HPDE6-E6E7 (cell line): ENCODE results near the gene CD83.
A peak's percentile ranks its signal among the peaks of the same experiment; 100 is the strongest.
"Not testable (repeated sequence)": the region's sequence is repeated elsewhere in the genome, so short reads cannot be mapped to it uniquely, and the experiment has no call there.

Experiments used
- DNase-seq: peaks from one replicate; pipeline ENCODE4 v3.0.0; 2011; ENCODE audit warnings: missing footprints; ENCODE audit errors: extremely low spot score

Gene CD83

DNA sequence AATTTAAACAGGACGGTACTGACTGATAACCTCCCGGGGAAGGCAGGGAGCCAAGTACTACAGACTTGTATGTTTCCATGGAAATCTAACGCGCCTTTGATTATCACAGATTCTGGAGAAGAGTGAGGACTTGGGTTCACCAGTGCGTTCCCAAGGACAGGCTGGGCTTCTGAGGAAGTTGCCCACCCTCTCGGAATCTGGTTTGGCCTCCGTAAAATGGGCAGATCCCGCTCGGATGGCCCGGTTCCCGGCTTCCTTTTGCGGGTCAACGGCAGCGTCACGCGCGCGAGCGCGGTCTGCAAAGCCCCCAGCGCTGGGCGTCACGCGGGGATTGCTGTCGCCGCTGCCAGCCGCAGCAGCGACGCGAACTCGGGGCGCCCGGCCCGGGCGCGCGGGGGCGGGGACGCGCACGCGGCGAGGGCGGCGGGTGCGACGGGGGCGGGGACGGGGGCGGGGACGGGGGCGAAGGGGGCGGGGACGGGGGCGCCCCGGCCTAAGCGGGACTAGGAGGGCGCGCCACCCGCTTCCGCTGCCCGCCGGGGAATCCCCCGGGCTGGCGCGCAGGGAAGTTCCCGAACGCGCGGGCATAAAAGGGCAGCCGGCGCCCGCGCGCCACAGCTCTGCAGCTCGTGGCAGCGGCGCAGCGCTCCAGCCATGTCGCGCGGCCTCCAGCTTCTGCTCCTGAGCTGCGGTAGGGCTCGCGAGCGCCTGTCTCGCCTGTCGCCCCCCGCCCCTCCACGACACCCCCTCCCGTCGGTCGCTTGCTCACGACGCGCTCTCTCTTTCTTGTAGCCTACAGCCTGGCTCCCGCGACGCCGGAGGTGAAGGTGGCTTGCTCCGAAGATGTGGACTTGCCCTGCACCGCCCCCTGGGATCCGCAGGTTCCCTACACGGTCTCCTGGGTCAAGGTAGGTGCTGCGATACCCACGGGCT lies at the start of gene CD83:
Gene CD83 (plus strand): TSS at position 615 of the 933 bp plus-strand sequence. CDS start 40 bp downstream, at position 655.
- peak; percentile 80 for DNase-seq

- DNase-seq: no peak
Measured at GRCh38 chr6:14068133-14068532, 49.4 kb upstream of the CD83 start.

- no peak for DNase-seq
Measured at GRCh38 chr6:14068623-14069022, 48.9 kb upstream of the CD83 start.

DNA sequence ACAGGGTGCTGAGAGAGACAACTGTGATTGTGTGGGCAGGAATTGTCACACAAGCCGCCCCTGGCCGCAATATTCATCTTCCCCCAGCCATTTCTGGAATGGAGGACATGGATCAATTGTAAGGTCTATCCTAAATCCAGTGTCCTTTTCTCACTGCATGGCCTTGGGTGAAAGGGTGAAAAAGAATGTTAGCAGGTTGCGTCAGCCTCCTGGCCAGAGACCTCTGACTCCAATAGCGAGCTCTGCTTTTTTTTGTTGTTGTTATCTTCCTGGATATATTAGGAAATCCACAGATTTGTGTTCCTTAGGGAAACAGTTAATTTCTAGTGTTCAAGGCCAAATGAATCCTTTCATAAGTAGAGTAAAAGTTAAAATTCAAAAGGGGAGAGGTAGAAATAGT lies 47.1 kb upstream of the CD83 start:
- no peak for DNase-seq

- DNase-seq: no peak
Measured at GRCh38 chr6:14072084-14072483, 45.5 kb upstream of the CD83 start.

DNA sequence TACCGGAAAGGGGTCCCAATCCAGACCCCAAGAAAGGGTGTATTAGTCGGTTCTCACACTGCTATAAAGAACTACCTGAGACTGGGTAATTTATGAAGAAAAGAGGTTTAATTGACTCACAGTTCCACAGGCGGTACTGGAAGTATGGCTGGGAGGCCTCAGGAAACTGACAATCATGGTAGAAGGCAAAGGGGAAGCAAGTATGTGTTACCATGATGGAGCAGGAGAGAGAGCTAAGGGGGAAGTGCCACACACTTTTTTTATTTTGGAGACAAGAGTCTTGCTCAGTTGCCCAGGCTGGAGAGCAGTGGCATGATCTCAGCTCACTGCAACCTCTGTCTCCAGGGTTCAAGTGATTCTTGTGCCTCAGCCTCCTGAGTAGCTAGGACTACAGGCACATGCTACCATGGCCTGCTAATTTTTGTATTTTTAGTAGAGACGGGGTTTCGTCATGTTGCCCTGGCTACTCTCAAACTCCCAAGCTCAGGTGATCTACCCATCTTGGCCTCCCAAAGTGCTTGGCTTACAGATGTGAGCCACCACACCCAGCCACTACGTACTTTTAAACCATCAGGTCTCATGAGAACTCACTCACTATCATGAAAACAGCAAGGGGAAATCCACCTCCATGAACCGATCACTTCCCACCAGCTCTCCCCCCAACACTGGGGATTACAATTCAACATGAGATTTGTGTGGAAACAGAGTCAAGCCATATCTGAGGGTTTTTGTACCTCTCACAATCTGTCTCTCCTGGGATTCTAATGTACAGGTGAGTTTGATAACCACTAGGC lies 43.8 kb upstream of the CD83 start:
- not testable (repeated sequence) for DNase-seq

- no peak for DNase-seq
Measured at GRCh38 chr6:14074476-14075094, 43.0 kb upstream of the CD83 start.

GRCh38 chr6:14075095-14075503 lies 42.5 kb upstream of the CD83 start:
- DNase-seq: no peak

- no peak for DNase-seq
Measured at GRCh38 chr6:14077193-14077867, 40.2 kb upstream of the CD83 start.

DNA sequence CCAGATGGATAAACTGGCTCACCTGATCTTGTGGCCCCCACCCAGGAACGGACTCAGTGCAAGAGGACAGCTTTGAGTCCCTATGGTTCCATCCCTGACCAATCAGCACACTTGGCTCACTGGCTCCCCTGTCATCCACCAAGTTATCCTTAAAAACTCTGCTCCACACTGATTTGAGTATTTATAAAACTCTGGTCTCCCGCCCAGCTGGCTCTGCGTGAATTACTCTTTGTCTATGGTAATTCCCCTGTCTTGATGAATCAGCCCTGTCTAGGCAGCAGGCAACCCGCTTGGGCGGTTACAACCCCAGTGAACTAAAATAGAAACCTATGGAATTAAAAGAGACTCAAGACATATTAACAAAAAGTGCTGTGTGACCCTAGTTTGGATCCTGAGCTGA lies 38.1 kb upstream of the CD83 start:
- DNase-seq: no peak

GRCh38 chr6:14079971-14080370 lies 37.6 kb upstream of the CD83 start:
- DNase-seq: no peak

- DNase-seq: no peak
Measured at GRCh38 chr6:14081126-14081525, 36.4 kb upstream of the CD83 start.

DNA sequence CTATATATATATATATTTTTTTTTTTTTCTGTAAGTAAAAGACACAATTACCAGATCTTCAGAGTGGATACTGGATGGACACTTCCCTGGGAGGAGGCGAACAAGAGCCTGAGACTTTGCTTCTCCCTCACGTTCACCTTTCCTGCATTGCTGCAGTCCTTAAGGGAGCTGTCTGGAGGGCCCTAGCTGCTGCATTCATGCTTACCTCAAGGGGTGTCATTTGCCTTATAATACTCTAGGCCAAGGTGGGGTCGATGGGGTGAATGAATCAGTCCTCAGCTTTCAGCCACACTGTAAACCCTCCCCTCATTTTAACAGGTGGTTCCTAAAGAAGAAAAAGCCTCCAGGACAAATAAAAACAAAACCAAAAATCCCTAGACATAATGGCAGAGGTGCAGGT lies 34.8 kb upstream of the CD83 start:
- no peak for DNase-seq

- no peak for DNase-seq
Measured at GRCh38 chr6:14083262-14083661, 34.3 kb upstream of the CD83 start.

GRCh38 chr6:14083751-14084150 lies 33.8 kb upstream of the CD83 start:
- DNase-seq: no peak

DNA sequence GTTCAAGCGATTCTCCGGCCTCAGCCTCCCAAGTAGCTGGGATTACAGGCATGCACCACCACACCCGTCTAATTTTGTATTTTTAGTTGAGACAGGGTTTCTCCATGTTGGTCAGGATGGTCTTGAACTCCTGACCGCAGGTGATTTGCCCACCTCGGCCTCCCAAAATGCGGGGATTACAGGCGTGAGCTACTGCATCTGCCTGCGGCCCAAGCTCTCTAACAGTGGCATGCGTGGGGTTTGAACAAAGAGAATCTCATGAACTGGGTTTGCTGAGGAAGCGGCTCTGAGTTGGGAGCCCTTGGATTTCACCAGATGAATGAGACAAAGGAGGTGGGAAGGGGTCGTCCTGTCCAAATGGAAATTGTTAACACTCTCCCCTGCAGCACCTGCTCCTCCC lies 33.2 kb upstream of the CD83 start:
- DNase-seq: no peak

GRCh38 chr6:14085176-14085787 lies 32.3 kb upstream of the CD83 start:
- no peak for DNase-seq

DNA sequence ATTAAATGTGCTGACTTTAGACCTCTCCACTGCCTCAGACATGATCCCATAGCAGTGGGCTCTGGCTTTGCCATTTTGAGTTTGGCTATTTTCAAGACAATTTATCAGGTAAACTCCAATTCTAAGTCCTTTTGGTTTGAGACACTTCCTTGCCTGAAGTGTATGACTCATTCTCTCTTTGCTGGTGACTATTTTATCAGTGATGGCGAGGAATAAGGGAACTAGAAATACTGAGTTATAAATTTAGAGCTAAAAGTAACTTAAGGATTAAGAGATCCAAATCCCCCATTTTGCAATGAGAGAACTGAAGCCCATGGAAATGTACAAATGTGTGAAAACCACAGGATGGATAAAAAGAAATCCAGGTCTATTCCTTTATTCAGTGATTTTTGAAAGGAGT lies 30.9 kb upstream of the CD83 start:
- no peak for DNase-seq

DNA sequence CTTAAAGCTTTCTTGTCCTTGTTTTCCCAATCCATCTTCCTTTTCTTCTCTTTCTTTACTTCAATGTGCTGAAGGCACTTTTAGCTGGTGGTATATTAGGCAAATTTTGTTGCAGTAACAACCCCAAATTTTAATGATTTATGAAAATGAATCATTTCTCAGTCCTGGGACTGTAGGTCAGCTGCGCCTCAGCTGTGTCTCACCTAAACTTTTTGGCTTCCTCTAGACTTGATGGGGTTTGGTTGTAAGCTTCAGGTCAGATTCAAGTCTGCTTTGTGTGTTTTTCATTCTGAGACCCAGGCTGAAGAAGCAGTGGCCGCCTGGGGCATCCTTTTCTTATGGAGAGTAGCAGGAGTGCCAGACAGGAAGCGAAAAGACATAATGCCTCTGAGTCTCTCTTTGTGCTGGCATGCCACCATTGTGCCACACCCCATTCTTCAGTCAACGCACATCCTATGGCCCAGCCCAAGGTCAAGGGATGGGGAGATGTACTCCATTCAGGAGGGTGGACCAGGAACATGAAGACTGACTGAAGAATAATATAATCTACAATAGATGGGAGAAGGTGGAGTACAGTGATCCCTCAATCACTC lies 28.9 kb upstream of the CD83 start:
- DNase-seq: no peak

GRCh38 chr6:14089224-14089623 lies 28.3 kb upstream of the CD83 start:
- DNase-seq: no peak
